Right lobe of liver (tissue), 6 donors: Measurements from ENCODE around the gene FLVCR2. TPM values are rescaled to one million over a fixed set of nuclear protein-coding genes. Genes with fewer than 3 reads are reported as not detected.

Experiments used
- ATAC-seq, 4 donors: fragments of 200-7000 bp; cut with Tn5 transposase; one replicate each; pipeline ENCODE4 v1.9.1; 2020; ENCODE audit warnings: mild to moderate bottlenecking in 4 of 4, moderate library complexity in 4 of 4
- DNase-seq, 3 donors: peaks; one replicate each; pipeline ENCODE4 v3.0.0-alpha.2; 2020
- H3K27ac ChIP-seq, 3 donors: fragments of 200-600 bp; one replicate each; pipeline ENCODE4 v1.8.0; 2022
- H3K27me3 ChIP-seq, 2 donors: fragments of 200-600 bp; one replicate each; pipeline ENCODE4 v1.8.0; 2022
- H3K36me3 ChIP-seq, 4 donors: fragments of 200-600 bp; sonication (generic) in 1 of 4; one replicate each; pipeline versions ENCODE4 v1.5.1 to v1.8.0; 2017 to 2022; ENCODE audit warnings: control low read depth in 1 of 4
- H3K4me1 ChIP-seq, 4 donors: fragments of 200-600 bp; sonication (generic) in 1 of 4; one replicate each; pipeline versions ENCODE4 v1.5.1 to v1.8.0; 2017 to 2022; ENCODE audit warnings: control low read depth in 1 of 4
- H3K4me3 ChIP-seq, 3 donors: fragments of 200-600 bp; one replicate each; pipeline ENCODE4 v1.8.0; 2022
- H3K9me3 ChIP-seq, 4 donors: fragments of 200-600 bp; sonication (generic) in 1 of 4; one replicate each; pipeline versions ENCODE4 v1.5.1 to v1.8.0; 2017 to 2022; ENCODE audit warnings: control low read depth in 1 of 4
- POLR2A ChIP-seq: fragments of 450-650 bp; IDR thresholded peaks from one replicate; pipeline ENCODE4 v1.6.1; 2017; ENCODE audit warnings: antibody characterized with exemption, mild to moderate bottlenecking
- WGBS: methylation state at CpG from one replicate; pipeline ENCODE4 v1.1.6; 2018; ENCODE audit warnings: low coverage, low lambda C conversion rate; ENCODE audit not compliant: insufficient coverage; ENCODE audit errors: missing lambda C conversion rate; 5-methylcytosine and 5-hydroxymethylcytosine counted together
- intact Hi-C, 2 donors: fragments of 100-400 bp; cut with DNase I; formaldehyde crosslinking; loops; one replicate each; pipeline versions ENCODE4 v1.11.2 to v1.14.1; 2022
- total RNA-seq, 6 experiments: library from RNA; depleted of rRNA in 2 of 6; stranded (reverse); fragments of >200 nt in 2 of 6; fragmentation: NEBNext Ultra II Directional in 3 of 6; extraction: Animal tissue kit (Norgen Biotek cat#: 25700) in 3 of 6; gene quantifications; one replicate each; pipeline versions ENCODE4 v1.1.0 to v1.2.4, GENCODE V29; 2016 to 2023
- TF ChIP-seq, protein P1 (sequence below), 4 donors: fragments of 200-600 bp in 3 of 4; fragments of 450-650 bp in 1 of 4; IDR thresholded peaks; one replicate each; pipeline versions ENCODE4 v1.5.1 to v1.8.0; 2016 to 2022; ENCODE audit warnings: antibody characterized with exemption in 4 of 4, mild to moderate bottlenecking in 2 of 4
- donor health status: DM: no; HTN: yes; CAD: no.
- donor health status: DM: no; HTN: no; CAD: no.
- donor health status: DM: no; HTN: no; CAD: no.
- donor health status: DM: no; HTN: yes; CAD: no.
- donor health status: DM: no; HTN: yes; CAD: no.

The FLVCR2 gene
- total RNA-seq, 6 experiments from 2014 or later, result 17.0 to 42.8 (median 27.8) TPM

DNA sequence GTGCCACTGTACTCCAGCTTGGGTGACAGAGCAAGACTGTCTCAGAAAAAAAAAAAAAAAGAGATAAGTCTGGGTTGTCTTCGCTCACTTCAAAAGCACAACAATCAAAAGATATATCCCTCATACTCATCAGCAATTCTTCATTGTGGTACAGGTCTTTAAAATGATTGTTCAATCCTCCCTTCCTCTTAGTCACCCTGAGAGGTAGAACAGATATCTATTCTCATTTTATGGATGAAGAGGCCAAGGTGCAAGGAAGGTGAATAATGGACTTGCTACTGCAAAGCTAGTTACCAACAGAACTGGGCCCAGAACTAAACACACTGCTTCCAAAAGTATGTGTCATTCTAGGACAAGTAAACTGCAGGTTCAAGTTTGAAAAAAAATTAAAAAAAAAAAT lies 75.1 kb downstream of the FLVCR2 start:
- ATAC-seq (no peak), DNase-seq (no peak)
- H3K27me3 ChIP-seq, result no peaks in the 10 kb centered on the region
- peaks cover 0 to 38% (median 18%) of the 10 kb centered on the region in 4 donors for H3K36me3 ChIP-seq
- H3K4me3 ChIP-seq, result no peak overlapping the region
- intact Hi-C loops, result no loop called here
- TF ChIP-seq, protein P1, sequence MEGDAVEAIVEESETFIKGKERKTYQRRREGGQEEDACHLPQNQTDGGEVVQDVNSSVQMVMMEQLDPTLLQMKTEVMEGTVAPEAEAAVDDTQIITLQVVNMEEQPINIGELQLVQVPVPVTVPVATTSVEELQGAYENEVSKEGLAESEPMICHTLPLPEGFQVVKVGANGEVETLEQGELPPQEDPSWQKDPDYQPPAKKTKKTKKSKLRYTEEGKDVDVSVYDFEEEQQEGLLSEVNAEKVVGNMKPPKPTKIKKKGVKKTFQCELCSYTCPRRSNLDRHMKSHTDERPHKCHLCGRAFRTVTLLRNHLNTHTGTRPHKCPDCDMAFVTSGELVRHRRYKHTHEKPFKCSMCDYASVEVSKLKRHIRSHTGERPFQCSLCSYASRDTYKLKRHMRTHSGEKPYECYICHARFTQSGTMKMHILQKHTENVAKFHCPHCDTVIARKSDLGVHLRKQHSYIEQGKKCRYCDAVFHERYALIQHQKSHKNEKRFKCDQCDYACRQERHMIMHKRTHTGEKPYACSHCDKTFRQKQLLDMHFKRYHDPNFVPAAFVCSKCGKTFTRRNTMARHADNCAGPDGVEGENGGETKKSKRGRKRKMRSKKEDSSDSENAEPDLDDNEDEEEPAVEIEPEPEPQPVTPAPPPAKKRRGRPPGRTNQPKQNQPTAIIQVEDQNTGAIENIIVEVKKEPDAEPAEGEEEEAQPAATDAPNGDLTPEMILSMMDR (IDR thresholded peaks at IDR 0.05), result no peak
- no peak for TF ChIP-seq POLR2A
- 63% methylated on average over 1 of the region's 1 CpG for WGBS
- H3K4me1 ChIP-seq, result peaks cover 0 to 37% (median 17%) of the 10 kb centered on the region in 4 donors
- H3K9me3 ChIP-seq, result no peaks in the 10 kb centered on the region
- H3K27ac ChIP-seq, result peak overlapping the region in 1 of 3 donors; percentile 32

DNA sequence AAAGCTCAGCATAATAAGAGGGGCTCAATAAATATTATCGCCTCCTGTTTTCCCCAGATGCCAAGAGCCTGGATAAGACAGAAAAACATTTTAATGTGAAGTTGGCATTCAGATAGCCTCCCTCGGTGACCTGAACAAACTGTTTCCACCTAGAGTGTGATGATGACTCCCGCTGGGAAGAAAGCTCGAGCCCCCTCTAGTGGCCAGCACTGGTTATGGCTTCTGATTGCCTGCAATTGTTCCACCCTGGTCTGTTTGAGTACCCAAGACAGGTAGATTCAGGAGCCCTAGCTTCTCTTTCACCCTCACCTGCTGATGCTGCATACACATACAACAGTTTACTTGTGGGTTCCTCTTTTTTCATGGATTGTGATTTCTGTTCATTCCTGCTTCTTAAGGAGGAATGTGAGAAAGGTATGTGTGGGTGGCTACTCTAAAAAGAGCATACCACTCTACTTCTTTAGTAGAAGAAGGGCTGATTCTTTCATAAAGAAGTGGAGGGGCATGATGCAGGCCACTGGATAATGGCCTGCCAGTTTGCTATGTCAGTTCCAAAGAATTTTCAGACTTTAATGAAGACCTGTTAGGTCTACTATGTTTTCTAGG lies 75.8 kb downstream of the FLVCR2 start:
- DNase-seq (peak; percentile 78 to 84 (median 78)), ATAC-seq (peak; percentile 84 to 92 (median 89))
- WGBS, result 2% methylated on average over 3 of the region's 4 CpGs
- peaks cover 0 to 38% (median 17%) of the 10 kb centered on the region in 4 donors for H3K4me1 ChIP-seq
- H3K27me3 ChIP-seq, result no peaks in the 10 kb centered on the region
- TF ChIP-seq, protein P1 (IDR thresholded peaks at IDR 0.05), result peak; percentile 96 to 98 (median 97)
- TF ChIP-seq POLR2A, result no peak
- peak overlapping the region in 1 of 3 donors; percentile 32 for H3K27ac ChIP-seq
- H3K36me3 ChIP-seq, result peaks cover 0 to 38% (median 18%) of the 10 kb centered on the region in 4 donors
- H3K9me3 ChIP-seq, result no peaks in the 10 kb centered on the region
- no peak overlapping the region for H3K4me3 ChIP-seq
- intact Hi-C loops, result no loop called here

DNA sequence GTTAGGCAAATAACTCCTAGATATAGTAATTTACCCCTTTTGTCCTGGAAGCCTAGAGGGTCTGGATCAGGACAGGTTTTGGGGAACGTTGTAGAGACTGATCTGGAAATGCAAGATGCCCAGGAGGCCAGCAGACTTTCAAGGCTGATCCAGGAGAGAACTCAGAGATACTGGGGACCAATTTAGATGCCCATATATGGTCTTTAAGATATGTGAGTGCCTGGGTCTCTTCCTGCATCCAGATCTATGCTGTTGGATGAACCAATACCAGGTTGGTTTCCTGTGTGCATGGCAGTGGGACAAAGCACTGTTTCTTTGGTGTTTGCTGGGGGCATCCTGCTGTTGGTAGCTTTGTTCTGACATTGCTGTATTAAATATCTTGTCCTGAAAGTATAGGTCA lies 76.8 kb downstream of the FLVCR2 start:
- ATAC-seq, result no peak
- 0% methylated on average over 1 of the region's 1 CpG for WGBS
- no peaks in the 10 kb centered on the region for H3K27me3 ChIP-seq
- no peak overlapping the region for H3K27ac ChIP-seq
- no peak for DNase-seq
- intact Hi-C loops, result loop anchor here in 1 of 2 donors (5.0 kb wide), 1 partner anchor 78 kb away; the partner anchor contains the start of gene FLVCR2
- H3K4me1 ChIP-seq, result peaks cover 0 to 32% (median 14%) of the 10 kb centered on the region in 4 donors
- no peak overlapping the region for H3K4me3 ChIP-seq
- TF ChIP-seq, protein P1 (IDR thresholded peaks at IDR 0.05), result no peak
- TF ChIP-seq POLR2A, result no peak
- H3K9me3 ChIP-seq, result no peaks in the 10 kb centered on the region
- H3K36me3 ChIP-seq, result peaks cover 0 to 35% (median 14%) of the 10 kb centered on the region in 4 donors

DNA sequence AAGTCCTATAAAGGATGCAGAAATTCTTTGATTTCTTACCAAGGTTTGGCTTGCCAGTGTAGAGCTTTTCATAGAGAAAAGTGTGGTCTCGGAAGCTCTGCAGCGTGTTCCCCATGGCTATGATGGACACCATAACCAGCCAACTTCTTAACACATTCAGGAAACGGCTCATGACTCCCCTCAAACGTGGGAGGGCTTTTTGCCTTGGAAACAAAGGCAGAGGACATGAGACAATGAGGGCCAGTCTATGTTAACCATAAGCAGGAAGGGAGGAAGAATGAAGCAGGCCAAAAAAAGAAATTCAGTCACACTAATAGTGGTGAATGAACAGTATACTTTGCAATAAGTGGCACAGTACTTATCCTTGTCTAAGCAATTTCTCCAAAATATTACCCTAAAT lies 78.9 kb downstream of the FLVCR2 start:
- H3K27ac ChIP-seq, result no peak overlapping the region
- no peak overlapping the region for H3K4me3 ChIP-seq
- DNase-seq (no peak), ATAC-seq (no peak)
- H3K27me3 ChIP-seq, result no peaks in the 10 kb centered on the region
- peaks cover 0 to 25% (median 12%) of the 10 kb centered on the region in 4 donors for H3K36me3 ChIP-seq
- TF ChIP-seq, protein P1 (IDR thresholded peaks at IDR 0.05), result no peak
- H3K4me1 ChIP-seq, result peaks cover 0 to 21% (median 9%) of the 10 kb centered on the region in 4 donors
- no peaks in the 10 kb centered on the region for H3K9me3 ChIP-seq
- WGBS, result 86% methylated on average over 4 of the region's 4 CpGs
- intact Hi-C loops, result loop anchor here in 1 of 2 donors (5.0 kb wide), 1 partner anchor 80 kb away; the partner anchor contains the start of gene FLVCR2
